GM12872 (cell line): ENCODE results near the gene DTNB.

Experiments used
- CTCF ChIP-seq: IDR thresholded peaks from 3 replicates; pipeline ENCODE4 v1.5.1; 2011; ENCODE audit warnings: low read depth, mild to moderate bottlenecking, low read length, moderate library complexity; ENCODE audit not compliant: insufficient read depth

Gene DTNB

GRCh38 chr2:25620077-25620476 lies 53.3 kb downstream of the DTNB start:
- no peak for TF ChIP-seq CTCF

GRCh38 chr2:25619185-25619584 lies 54.2 kb downstream of the DTNB start:
- TF ChIP-seq CTCF, result no peak

GRCh38 chr2:25618676-25619075 lies 54.7 kb downstream of the DTNB start:
- TF ChIP-seq CTCF, result no peak

- TF ChIP-seq CTCF, result no peak
Observed at GRCh38 chr2:25617948-25618646, 55.3 kb downstream of the DTNB start.

- TF ChIP-seq CTCF, result no peak
Observed at GRCh38 chr2:25615920-25616319, 57.5 kb downstream of the DTNB start.

- no peak for TF ChIP-seq CTCF
Observed at GRCh38 chr2:25615386-25615785, 58.0 kb downstream of the DTNB start.

GRCh38 chr2:25614711-25615110 lies 58.7 kb downstream of the DTNB start:
- TF ChIP-seq CTCF, result no peak
